H1 (cell line): Measurements from ENCODE around the gene SYCE3.

Experiments
- ATF3 ChIP-seq: IDR thresholded peaks from 2 replicates; pipeline ENCODE4 v1.6.1; 2011; ENCODE audit warnings: low read depth, mild to moderate bottlenecking, low read length; ENCODE audit not compliant: insufficient read depth
- CTCF ChIP-seq, 3 experiments: IDR thresholded peaks; 1 replicate in 2 of 3; 2 replicates in 1 of 3; pipeline versions ENCODE4 v1.5.1 to v1.6.1; 2011; ENCODE audit warnings: low read length in 3 of 3, mild to moderate bottlenecking in 3 of 3, inconsistent platforms in 2 of 3, low read depth in 1 of 3, moderate library complexity in 1 of 3; ENCODE audit not compliant: insufficient read depth in 1 of 3; ENCODE audit errors: control extremely low read depth in 1 of 3
- EZH2 ChIP-seq: fragments of 200-600 bp; sonication (generic); IDR thresholded peaks from 2 replicates; pipeline ENCODE4 v1.7.1; 2012; ENCODE audit warnings: low read depth, mild to moderate bottlenecking, moderate library complexity, low read length, inconsistent platforms; ENCODE audit not compliant: severe bottlenecking
- JUND ChIP-seq: IDR thresholded peaks from 2 replicates; pipeline ENCODE4 v1.6.1; 2011; ENCODE audit warnings: mild to moderate bottlenecking, improper control_type of control experiment, low read length
- MAX ChIP-seq: IDR thresholded peaks from 2 replicates; pipeline ENCODE4 v1.6.1; 2012; ENCODE audit warnings: inconsistent platforms
- POLR2A ChIP-seq, 2 experiments: IDR thresholded peaks; 1 replicate in 1 of 2; 2 replicates in 1 of 2; pipeline ENCODE4 v1.6.1; 2011; ENCODE audit warnings: low read depth in 2 of 2, low read length in 2 of 2, mild to moderate bottlenecking in 2 of 2; ENCODE audit errors: control extremely low read depth in 1 of 2
- POLR2AphosphoS5 ChIP-seq: IDR thresholded peaks from 2 replicates; pipeline ENCODE4 v1.6.1; 2011; ENCODE audit warnings: low read depth, low read length
- SIN3A ChIP-seq, 2 experiments: IDR thresholded peaks in 1 of 2; conservative IDR thresholded peaks in 1 of 2; 2 replicates each; pipeline ENCODE4 v1.6.1; 2011 to 2012; ENCODE audit warnings: low read length in 2 of 2, improper control_type of control experiment in 1 of 2, low read depth in 1 of 2, mild to moderate bottlenecking in 1 of 2
- TAF7 ChIP-seq: optimal IDR thresholded peaks from 2 replicates; pipeline ENCODE3; 2011; ENCODE audit warnings: low read depth, mild to moderate bottlenecking, inconsistent platforms, low read length, moderate library complexity, borderline replicate concordance
- YY1 ChIP-seq: IDR thresholded peaks from 2 replicates; pipeline ENCODE4 v1.6.1; 2011; ENCODE audit warnings: low read depth, mild to moderate bottlenecking, low read length
- ZNF274 ChIP-seq: IDR thresholded peaks from 2 replicates; pipeline ENCODE4 v1.7.0; 2012; ENCODE audit warnings: low read length, borderline replicate concordance; ENCODE audit errors: extremely low read depth

- no peak for TF ChIP-seq CTCF (IDR thresholded peaks at IDR 0.05; ENCODE audit: control extremely low read depth in 1 of 3, insufficient read depth in 1 of 3, low read depth in 1 of 3, low read length in 3 of 3)
- no peak for TF ChIP-seq ZNF274
- no peak for TF ChIP-seq TAF7
- TF ChIP-seq ATF3 = no peak
- TF ChIP-seq YY1 = no peak
- TF ChIP-seq MAX = no peak
- no peak for TF ChIP-seq EZH2
- TF ChIP-seq POLR2AphosphoS5 = no peak
- TF ChIP-seq JUND = no peak
- no peak for TF ChIP-seq POLR2A (IDR thresholded peaks at IDR 0.05; ENCODE audit: control extremely low read depth in 1 of 2, low read depth in 2 of 2, low read length in 2 of 2)
- TF ChIP-seq SIN3A (conservative IDR thresholded peaks at IDR 0.05 in 1 of 2, IDR thresholded peaks at IDR 0.05 in 1 of 2; ENCODE audit: low read depth in 1 of 2, low read length in 2 of 2) = no peak
Measured at GRCh38 chr22:50550395-50550794, 12.3 kb downstream of the SYCE3 start.
